NK-92 (cell line): ENCODE results near the gene FAAH2.
"Not testable (repeated sequence)": the region's sequence is repeated elsewhere in the genome, so short reads cannot be mapped to it uniquely, and the experiment has no call there.

Experiments used
- DNase-seq: peaks from one replicate; lab custom pipeline; 2025; ENCODE audit not compliant: unreplicated experiment; lab: John Stamatoyannopoulos, UW

FAAH2 gene

GRCh38 chrX:57379296-57379695 is 92.8 kb downstream of the FAAH2 start:
- DNase-seq, result no peak

- no peak for DNase-seq
Measured at GRCh38 chrX:57380026-57380796, 93.7 kb downstream of the FAAH2 start.

- DNase-seq, result not testable (repeated sequence)
Measured at GRCh38 chrX:57394162-57394561, 107.7 kb downstream of the FAAH2 start.

GRCh38 chrX:57403191-57403590 is 116.7 kb downstream of the FAAH2 start:
- not testable (repeated sequence) for DNase-seq

- no peak for DNase-seq
Measured at GRCh38 chrX:57406149-57406548, 119.6 kb downstream of the FAAH2 start.

GRCh38 chrX:57417827-57418226 is 131.3 kb downstream of the FAAH2 start:
- no peak for DNase-seq

GRCh38 chrX:57422289-57422688 is 135.8 kb downstream of the FAAH2 start:
- no peak for DNase-seq

GRCh38 chrX:57422790-57423189 is 136.3 kb downstream of the FAAH2 start:
- no peak for DNase-seq

- DNase-seq, result no peak
Measured at GRCh38 chrX:57445076-57445475, 158.6 kb downstream of the FAAH2 start.

- no peak for DNase-seq
Measured at GRCh38 chrX:57445832-57446231, 159.3 kb downstream of the FAAH2 start.

- DNase-seq, result no peak
Measured at GRCh38 chrX:57447856-57448255, 161.3 kb downstream of the FAAH2 start.

- no peak for DNase-seq
Measured at GRCh38 chrX:57451426-57452020, 165.0 kb downstream of the FAAH2 start.

GRCh38 chrX:57453901-57454300 is 167.4 kb downstream of the FAAH2 start:
- no peak for DNase-seq

- DNase-seq, result no peak
Measured at GRCh38 chrX:57481514-57481913, 195.0 kb downstream of the FAAH2 start.

GRCh38 chrX:57516491-57516890 is 230.0 kb downstream of the FAAH2 start:
- no peak for DNase-seq

GRCh38 chrX:57519578-57520118 is 233.1 kb downstream of the FAAH2 start:
- DNase-seq, result no peak

- no peak for DNase-seq
Measured at GRCh38 chrX:57528670-57529255, 242.3 kb downstream of the FAAH2 start.
